SK-N-SH (cell line): ENCODE measurements around the gene LRRC15. TPM values are rescaled to one million over a fixed set of nuclear protein-coding genes. Genes with fewer than 3 reads are reported as not detected.

Experiments
- CTCF ChIA-PET: fragments of 300-600, 350-600 bp; formaldehyde crosslinking; extraction: SDS; loops from one replicate; lab custom pipeline; 2021; lab: Yijun Ruan, JAX
- POLR2A ChIA-PET: fragments of 350-600 bp; sonication (Branson Sonifier 250); formaldehyde crosslinking; extraction: SDS; loops from one replicate; lab custom pipeline; 2020; ENCODE audit warnings: antibody characterized with exemption, inconsistent platforms; lab: Yijun Ruan, JAX
- DNase-seq: peaks from one replicate; pipeline ENCODE4 v3.0.0; 2012
- H2AFZ ChIP-seq: fragments of 200-600 bp; sonication (generic); 2 replicates; pipeline ENCODE4 v1.8.1; 2016; ENCODE audit warnings: antibody characterized with exemption, mild to moderate bottlenecking, low read depth
- H3F3A ChIP-seq: fragments of 200-600 bp; sonication (generic); replicated peaks from 2 replicates; pipeline ENCODE3; 2016; ENCODE audit warnings: antibody characterized with exemption, mild to moderate bottlenecking; ENCODE audit not compliant: insufficient read depth
- H3K27ac ChIP-seq, 2 experiments: fragments of 200-500 bp in 1 of 2; fragments of 200-600 bp in 1 of 2; sonication (Bioruptor generic) in 1 of 2; sonication (generic), shearing (Covaris generic) in 1 of 2; 2 replicates each; pipeline versions ENCODE4 v1.5.1 to v1.6.1; 2014 to 2016; ENCODE audit warnings: low read depth in 2 of 2, inconsistent platforms in 1 of 2, low read length in 1 of 2, mild to moderate bottlenecking in 1 of 2, mixed read lengths in 1 of 2
- H3K27me3 ChIP-seq: fragments of 200-600 bp; sonication (generic), shearing (Covaris generic); 2 replicates; pipeline ENCODE4 v1.6.1; 2016; ENCODE audit warnings: mixed run types; ENCODE audit not compliant: insufficient read depth
- H3K36me3 ChIP-seq, 2 experiments: fragments of 200-500 bp in 1 of 2; fragments of 200-600 bp in 1 of 2; sonication (Bioruptor generic) in 1 of 2; sonication (generic) in 1 of 2; replicated peaks in 1 of 2; 2 replicates each; pipeline versions ENCODE3 to v1.5.1; 2014 to 2016; ENCODE audit warnings: low read length in 1 of 2, mild to moderate bottlenecking in 1 of 2; ENCODE audit not compliant: insufficient read depth in 2 of 2, control insufficient read depth in 1 of 2
- H3K4me1 ChIP-seq, 2 experiments: fragments of 200-500 bp in 1 of 2; fragments of 200-600 bp in 1 of 2; sonication (Bioruptor generic) in 1 of 2; sonication (generic), shearing (Covaris generic) in 1 of 2; 2 replicates each; pipeline versions ENCODE4 v1.5.1 to v1.6.1; 2014 to 2016; ENCODE audit warnings: low read depth in 1 of 2, low read length in 1 of 2, mixed run types in 1 of 2; ENCODE audit not compliant: insufficient read depth in 2 of 2, control insufficient read depth in 1 of 2
- H3K4me2 ChIP-seq: fragments of 200-600 bp; sonication (generic), shearing (Covaris generic); 2 replicates; pipeline ENCODE4 v1.6.1; 2017; ENCODE audit warnings: mixed run types
- H3K4me3 ChIP-seq, 2 experiments: fragments of 200-500 bp in 1 of 2; fragments of 200-600 bp in 1 of 2; sonication (Bioruptor generic) in 1 of 2; sonication (generic), shearing (Covaris generic) in 1 of 2; 2 replicates each; pipeline versions ENCODE4 v1.5.1 to v1.8.1; 2014 to 2016; ENCODE audit warnings: low read depth in 2 of 2, inconsistent platforms in 1 of 2, low read length in 1 of 2, mild to moderate bottlenecking in 1 of 2, mixed read lengths in 1 of 2, moderate library complexity in 1 of 2
- H3K79me2 ChIP-seq: fragments of 200-600 bp; sonication (generic); 2 replicates; pipeline ENCODE4 v1.8.1; 2017; ENCODE audit warnings: mild to moderate bottlenecking; ENCODE audit not compliant: insufficient read depth
- H3K9ac ChIP-seq: fragments of 200-600 bp; sonication (generic); 2 replicates; pipeline ENCODE4 v1.6.1; 2017; ENCODE audit warnings: mixed run types
- H3K9me2 ChIP-seq: fragments of 200-600 bp; sonication (generic); 2 replicates; pipeline ENCODE4 v1.6.1; 2017; ENCODE audit warnings: mixed run types
- H3K9me3 ChIP-seq: fragments of 200-600 bp; sonication (generic); 2 replicates; pipeline ENCODE4 v1.6.1; 2017; ENCODE audit warnings: mixed run types, mild to moderate bottlenecking, moderate library complexity
- H4K20me1 ChIP-seq: fragments of 200-600 bp; sonication (generic); 2 replicates; pipeline ENCODE4 v1.6.1; 2017; ENCODE audit warnings: mild to moderate bottlenecking, mixed run types; ENCODE audit not compliant: insufficient read depth
- CHD2 ChIP-seq: fragments of 150-350 bp; IDR thresholded peaks from 2 replicates; pipeline ENCODE4 v1.6.1; 2018; ENCODE audit warnings: low read length; ENCODE audit not compliant: partially characterized antibody
- ELF1 ChIP-seq: IDR thresholded peaks from 2 replicates; pipeline ENCODE4 v1.4.0; 2012
- EP300 ChIP-seq, 2 experiments: IDR thresholded peaks; 2 replicates each; pipeline versions ENCODE4 v1.4.0 to v1.6.1; 2012; ENCODE audit warnings: borderline replicate concordance in 1 of 2, low read depth in 1 of 2, low read length in 1 of 2
- EZH2phosphoT487 ChIP-seq: fragments of 200-600 bp; sonication (generic); IDR thresholded peaks from 2 replicates; pipeline ENCODE4 v1.6.1; 2017; ENCODE audit warnings: low read depth, mixed run types, mild to moderate bottlenecking, antibody characterized with exemption, moderate library complexity, borderline replicate concordance
- FOXM1 ChIP-seq: IDR thresholded peaks from 2 replicates; pipeline ENCODE4 v1.4.0; 2012; ENCODE audit warnings: low read depth, mild to moderate bottlenecking
- IRF3 ChIP-seq: fragments of 150-350 bp; IDR thresholded peaks from 2 replicates; pipeline ENCODE4 v1.6.1; 2016; ENCODE audit warnings: mild to moderate bottlenecking, low read depth, low read length
- JUND ChIP-seq: IDR thresholded peaks from 2 replicates; pipeline ENCODE4 v1.4.0; 2012
- MEF2A ChIP-seq: IDR thresholded peaks from 2 replicates; pipeline ENCODE4 v1.4.0; 2012; ENCODE audit warnings: low read depth, borderline replicate concordance
- MXI1 ChIP-seq: IDR thresholded peaks from 2 replicates; pipeline ENCODE4 v1.6.1; 2012; ENCODE audit warnings: mild to moderate bottlenecking, low read depth, low read length, improper control_type of control experiment
- NFIC ChIP-seq: IDR thresholded peaks from 2 replicates; pipeline ENCODE4 v1.4.0; 2012; ENCODE audit warnings: borderline replicate concordance
- POLR2AphosphoS5 ChIP-seq: IDR thresholded peaks from 2 replicates; pipeline ENCODE4 v1.6.1; 2012; ENCODE audit warnings: low read depth, low read length
- REST ChIP-seq: IDR thresholded peaks from 2 replicates; pipeline ENCODE4 v1.6.1; 2012; ENCODE audit warnings: mild to moderate bottlenecking, low read depth, low read length, moderate library complexity
- RXRA ChIP-seq: IDR thresholded peaks from 2 replicates; pipeline ENCODE4 v1.4.0; 2012; ENCODE audit warnings: low read depth, mild to moderate bottlenecking, borderline replicate concordance
- SMC3 ChIP-seq: IDR thresholded peaks from 2 replicates; pipeline ENCODE4 v1.6.1; 2012; ENCODE audit warnings: low read depth, low read length, improper control_type of control experiment
- TCF12 ChIP-seq: IDR thresholded peaks from 2 replicates; pipeline ENCODE4 v1.4.0; 2012
- TEAD4 ChIP-seq: IDR thresholded peaks from 2 replicates; pipeline ENCODE4 v1.4.0; 2012; ENCODE audit warnings: mild to moderate bottlenecking, borderline replicate concordance; ENCODE audit not compliant: insufficient read depth
- USF1 ChIP-seq: IDR thresholded peaks from 2 replicates; pipeline ENCODE4 v1.4.0; 2012; ENCODE audit warnings: low read depth, borderline replicate concordance
- USF2 ChIP-seq: fragments of 150-350 bp; IDR thresholded peaks from 2 replicates; pipeline ENCODE4 v1.6.1; 2017; ENCODE audit warnings: antibody characterized with exemption, low read length, low read depth, borderline replicate concordance
- YY1 ChIP-seq: IDR thresholded peaks from 2 replicates; pipeline ENCODE4 v1.4.0; 2012; ENCODE audit warnings: low read depth, mild to moderate bottlenecking
- ZBTB33 ChIP-seq: IDR thresholded peaks from 2 replicates; pipeline ENCODE4 v1.4.0; 2012; ENCODE audit warnings: low read depth, borderline replicate concordance
- WGBS: methylation state at CpG from one replicate; pipeline ENCODE4 v1.1.6; 2017; ENCODE audit warnings: low lambda C conversion rate; 5-methylcytosine and 5-hydroxymethylcytosine counted together
- polyA plus RNA-seq, 3 experiments: library from polyadenylated mRNA; depleted of rRNA; stranded (reverse); fragments of >200 nt; gene quantifications; 2 replicates each; pipeline ENCODE4 v1.2.3, GENCODE V29; 2012

Gene LRRC15
- polyA plus RNA-seq, 1 of the 3 experiments (the other 2 are of a cell fraction) = 0.02 TPM

GRCh38 chr3:194320744-194321243, 48.7 kb downstream of the LRRC15 start (continued):
- TF ChIP-seq ZBTB33 (no peak), USF2 (no peak), NFIC (no peak), FOXM1 (no peak), YY1 (no peak), EP300 (IDR thresholded peaks at IDR 0.05; ENCODE audit: borderline replicate concordance in 1 of 2, low read depth in 1 of 2, low read length in 1 of 2) (no peak), EZH2phosphoT487 (no peak), POLR2AphosphoS5 (no peak)

GRCh38 chr3:194320100-194320499, 49.4 kb downstream of the LRRC15 start:
- no peak overlapping the region for H2AFZ ChIP-seq
- H3F3A ChIP-seq = peaks cover 5% of the 10 kb centered on the region
- no peaks in the 10 kb centered on the region for H3K36me3 ChIP-seq
- H3K4me3 ChIP-seq = no peak overlapping the region
- H4K20me1 ChIP-seq = no peaks in the 10 kb centered on the region
- H3K9me3 ChIP-seq = 0 out of 2 replicates have a peak, but pooled peaks cover 6% of the 10 kb centered on the region
- no peaks in the 10 kb centered on the region for H3K9me2 ChIP-seq
- no peaks in the 10 kb centered on the region for H3K79me2 ChIP-seq
- CTCF ChIA-PET = interaction anchor here (0.5 to 13.4 kb wide), 5 partner anchors 13 to 655 kb away, joined by 3 to 246 read pairs (median 3); no protein-coding TSS in a partner anchor
- peaks cover 21% of the 10 kb centered on the region in 2 experiments; a peak in 3 of 4 replicates for H3K4me1 ChIP-seq
- H3K4me2 ChIP-seq = no peak overlapping the region
- TF ChIP-seq USF1 (no peak), TCF12 (no peak), ELF1 (no peak), MEF2A (no peak), RXRA (no peak), IRF3 (no peak), CHD2 (no peak), REST (no peak), SMC3 (no peak), MXI1 (no peak), JUND (no peak), TEAD4 (no peak), FOXM1 (no peak)
- TF ChIP-seq, all 33 proteins: peak for 0
- WGBS = 81% methylated on average over 5 of the region's 5 CpGs
- no peak for DNase-seq
- H3K27me3 ChIP-seq = no peaks in the 10 kb centered on the region
- POLR2A ChIA-PET = no interaction called here
- no peak overlapping the region for H3K9ac ChIP-seq
- no peak overlapping the region for H3K27ac ChIP-seq
